Skeletal muscle tissue (tissue), 4 donors: ENCODE results near the gene A2M. TPM values are rescaled to one million over a fixed set of nuclear protein-coding genes. Genes with fewer than 3 reads are reported as not detected.

Experiments used
- H3K27ac ChIP-seq: one replicate; pipeline ENCODE4 v1.7.0; 2013; ENCODE audit warnings: mild to moderate bottlenecking, low read depth, low read length, inconsistent platforms
- H3K27me3 ChIP-seq, 3 donors: one replicate each; pipeline ENCODE4 v1.7.0; 2013; ENCODE audit warnings: low read length in 3 of 3; ENCODE audit not compliant: control insufficient read depth in 3 of 3, insufficient read depth in 3 of 3
- H3K36me3 ChIP-seq, 3 donors: one replicate each; pipeline ENCODE4 v1.7.0; 2013; ENCODE audit warnings: low read length in 3 of 3; ENCODE audit not compliant: control insufficient read depth in 3 of 3, insufficient read depth in 3 of 3
- H3K4me1 ChIP-seq, 3 donors: one replicate each; pipeline ENCODE4 v1.7.0; 2013; ENCODE audit warnings: low read length in 3 of 3, mild to moderate bottlenecking in 3 of 3; ENCODE audit not compliant: control insufficient read depth in 3 of 3, insufficient read depth in 3 of 3
- H3K4me3 ChIP-seq, 3 donors: one replicate each; pipeline ENCODE4 v1.7.0; 2013; ENCODE audit warnings: low read length in 3 of 3
- H3K9ac ChIP-seq, 3 donors: one replicate each; pipeline ENCODE4 v1.7.0; 2013; ENCODE audit warnings: low read length in 3 of 3, mild to moderate bottlenecking in 3 of 3, moderate library complexity in 2 of 3, low read depth in 1 of 3
- H3K9me3 ChIP-seq, 3 donors: one replicate each; pipeline ENCODE4 v1.7.0; 2013; ENCODE audit warnings: low read length in 3 of 3; ENCODE audit not compliant: control insufficient read depth in 3 of 3
- total RNA-seq: library from RNA; depleted of rRNA; stranded (reverse); fragments of >200 nt; gene quantifications from one replicate; pipeline ENCODE4 v1.2.3, GENCODE V29; 2014
- donor health status: Osteomylitis.

A2M gene
- 244 TPM for total RNA-seq

GRCh38 chr12:9115731-9116559 lies at the start of gene A2M:
Gene A2M (minus strand): TSS chr12:9115919. CDS start chr12:9115849, 70 bp downstream.
- Histone ChIP-seq H3K9ac (peak within 1 kb of the TSS; percentile 47 to 69 (median 59)), H3K27me3 (no peaks in the 10 kb centered on the region), H3K36me3 (peaks cover 2 to 13% (median 10%) of the 10 kb centered on the region in 3 donors), H3K4me3 (peak within 1 kb of the TSS; percentile 68 to 79 (median 73)), H3K9me3 (no peaks in the 10 kb centered on the region), H3K27ac (peak within 1 kb of the TSS; percentile 80), H3K4me1 (peaks cover 7 to 26% (median 23%) of the 10 kb centered on the region in 3 donors)

- H3K27ac ChIP-seq: no peak overlapping the region
- no peaks in the 10 kb centered on the region for H3K4me1 ChIP-seq
- H3K9me3 ChIP-seq: no peaks in the 10 kb centered on the region
- no peak overlapping the region for H3K4me3 ChIP-seq
- no peak overlapping the region for H3K9ac ChIP-seq
- H3K36me3 ChIP-seq: no peaks in the 10 kb centered on the region
- H3K27me3 ChIP-seq: no peaks in the 10 kb centered on the region
These were observed 47.7 kb upstream of the A2M start for GRCh38 chr12:9163392-9163791.

GRCh38 chr12:9156119-9156518 lies 40.4 kb upstream of the A2M start:
- no peaks in the 10 kb centered on the region for H3K27me3 ChIP-seq
- no peak overlapping the region for H3K27ac ChIP-seq
- no peaks in the 10 kb centered on the region for H3K4me1 ChIP-seq
- no peaks in the 10 kb centered on the region for H3K9me3 ChIP-seq
- no peaks in the 10 kb centered on the region for H3K36me3 ChIP-seq
- H3K4me3 ChIP-seq: no peak overlapping the region
- no peak overlapping the region for H3K9ac ChIP-seq

- Histone ChIP-seq H3K4me3 (no peak overlapping the region), H3K36me3 (no peaks in the 10 kb centered on the region)
These were observed 33.7 kb upstream of the A2M start for GRCh38 chr12:9149372-9149771.

GRCh38 chr12:9148926-9149325 lies 33.2 kb upstream of the A2M start:
- Histone ChIP-seq H3K9me3 (no peaks in the 10 kb centered on the region), H3K27ac (no peak overlapping the region), H3K9ac (no peak overlapping the region), H3K4me1 (no peaks in the 10 kb centered on the region), H3K36me3 (no peaks in the 10 kb centered on the region), H3K4me3 (no peak overlapping the region), H3K27me3 (no peaks in the 10 kb centered on the region)

More at GRCh38 chr12:9149372-9149771, 33.7 kb upstream of the A2M start:
- no peaks in the 10 kb centered on the region for H3K27me3 ChIP-seq
- H3K9me3 ChIP-seq: no peaks in the 10 kb centered on the region
- no peak overlapping the region for H3K9ac ChIP-seq
- H3K27ac ChIP-seq: no peak overlapping the region
- H3K4me1 ChIP-seq: no peaks in the 10 kb centered on the region

GRCh38 chr12:9147461-9147860 lies 31.7 kb upstream of the A2M start:
- H3K4me1 ChIP-seq: no peaks in the 10 kb centered on the region
- no peaks in the 10 kb centered on the region for H3K36me3 ChIP-seq
- no peaks in the 10 kb centered on the region for H3K27me3 ChIP-seq
- no peak overlapping the region for H3K9ac ChIP-seq
- no peak overlapping the region for H3K27ac ChIP-seq
- H3K9me3 ChIP-seq: no peaks in the 10 kb centered on the region
- no peak overlapping the region for H3K4me3 ChIP-seq

GRCh38 chr12:9144730-9145106 lies 29.0 kb upstream of the A2M start:
- no peak overlapping the region for H3K4me3 ChIP-seq
- H3K27me3 ChIP-seq: no peaks in the 10 kb centered on the region
- no peaks in the 10 kb centered on the region for H3K4me1 ChIP-seq
- H3K27ac ChIP-seq: no peak overlapping the region
- H3K9ac ChIP-seq: no peak overlapping the region
- H3K9me3 ChIP-seq: no peaks in the 10 kb centered on the region
- H3K36me3 ChIP-seq: no peaks in the 10 kb centered on the region

GRCh38 chr12:9143929-9144729 lies 28.4 kb upstream of the A2M start:
- Histone ChIP-seq H3K36me3 (no peaks in the 10 kb centered on the region), H3K4me3 (no peak overlapping the region), H3K4me1 (no peaks in the 10 kb centered on the region), H3K27me3 (no peaks in the 10 kb centered on the region), H3K9me3 (no peaks in the 10 kb centered on the region), H3K27ac (no peak overlapping the region), H3K9ac (no peak overlapping the region)

GRCh38 chr12:9143137-9143536 lies 27.4 kb upstream of the A2M start:
- no peaks in the 10 kb centered on the region for H3K9me3 ChIP-seq
- no peak overlapping the region for H3K9ac ChIP-seq
- H3K27ac ChIP-seq: no peak overlapping the region
- no peaks in the 10 kb centered on the region for H3K27me3 ChIP-seq
- H3K4me1 ChIP-seq: no peaks in the 10 kb centered on the region
- no peaks in the 10 kb centered on the region for H3K36me3 ChIP-seq
- no peak overlapping the region for H3K4me3 ChIP-seq
